ENCODE results near the gene NIPAL4. TPM values are rescaled to one million over a fixed set of nuclear protein-coding genes. Genes with fewer than 3 reads are reported as not detected.
"Not testable (repeated sequence)": the region's sequence is repeated elsewhere in the genome, so short reads cannot be mapped to it uniquely, and the experiment has no call there.

Gene NIPAL4
- total RNA-seq (2014; rRNA removed; shearing (Covaris generic)): not detected in 2 replicates

- DNase-seq (ENCODE audit: low spot score): no peak
These were observed at the start of gene NIPAL4 for GRCh38 chr5:157459715-157460599. Gene NIPAL4, plus strand, starts transcription at chr5:157460213. Its CDS starts 108 bp downstream, at chr5:157460321.

GRCh38 chr5:157415838-157416237 lies 44.2 kb upstream of the NIPAL4 start:
- DNase-seq (ENCODE audit: low spot score): no peak

- not testable (repeated sequence) for DNase-seq (ENCODE audit: low spot score)
These were observed 40.5 kb upstream of the NIPAL4 start for GRCh38 chr5:157419521-157419920.

GRCh38 chr5:157429920-157430319 lies 30.1 kb upstream of the NIPAL4 start:
- DNase-seq (ENCODE audit: low spot score): not testable (repeated sequence)

GRCh38 chr5:157431544-157432200 lies 28.3 kb upstream of the NIPAL4 start:
- DNase-seq (ENCODE audit: low spot score): peak; percentile 37

- no peak for DNase-seq (ENCODE audit: low spot score)
These were observed 25.9 kb upstream of the NIPAL4 start for GRCh38 chr5:157434096-157434495.

- DNase-seq (ENCODE audit: low spot score): no peak
These were observed 16.9 kb upstream of the NIPAL4 start for GRCh38 chr5:157443041-157443549.

- DNase-seq (ENCODE audit: low spot score): no peak
These were observed 15.8 kb upstream of the NIPAL4 start for GRCh38 chr5:157444224-157444623.

GRCh38 chr5:157445745-157446411 lies 14.1 kb upstream of the NIPAL4 start:
- no peak for DNase-seq (ENCODE audit: low spot score)

- no peak for DNase-seq (ENCODE audit: low spot score)
These were observed 13.5 kb upstream of the NIPAL4 start for GRCh38 chr5:157446412-157446935.

- no peak for DNase-seq (ENCODE audit: low spot score)
These were observed 12.8 kb upstream of the NIPAL4 start for GRCh38 chr5:157447201-157447637.

GRCh38 chr5:157449011-157449723 lies 10.8 kb upstream of the NIPAL4 start:
- no peak for DNase-seq (ENCODE audit: low spot score)

- DNase-seq (ENCODE audit: low spot score): no peak
These were observed 10.0 kb upstream of the NIPAL4 start for GRCh38 chr5:157450024-157450423.

GRCh38 chr5:157451806-157452205 lies 8.2 kb upstream of the NIPAL4 start:
- DNase-seq (ENCODE audit: low spot score): no peak

GRCh38 chr5:157454273-157454672 lies 5.7 kb upstream of the NIPAL4 start:
- DNase-seq (ENCODE audit: low spot score): no peak

GRCh38 chr5:157455057-157455456 lies 5.0 kb upstream of the NIPAL4 start:
- no peak for DNase-seq (ENCODE audit: low spot score)

- DNase-seq (ENCODE audit: low spot score): no peak
These were observed 3.7 kb upstream of the NIPAL4 start for GRCh38 chr5:157456301-157456700.

GRCh38 chr5:157457391-157457790 lies 2.6 kb upstream of the NIPAL4 start:
- DNase-seq (ENCODE audit: low spot score): no peak

GRCh38 chr5:157458835-157459234 lies 1.2 kb upstream of the NIPAL4 start:
- DNase-seq (ENCODE audit: low spot score): no peak

GRCh38 chr5:157460921-157461792 lies 1.1 kb downstream of the NIPAL4 start:
- DNase-seq (ENCODE audit: low spot score): no peak

All from H4 (cell line).